SK-N-SH treated with all-trans-retinoic acid at 6 μM for 48 hours (cell line): ENCODE measurements around the gene AUTS2.

Experiments used
- ATAC-seq: fragments of 200-7000 bp; cut with Tn5 transposase; 3 replicates; pipeline ENCODE4 v1.9.1; 2020; ENCODE audit warnings: mild to moderate bottlenecking, moderate library complexity
- BACH2 ChIP-seq: fragments of 250-450 bp; sonication (Bioruptor Pico); IDR thresholded peaks from 2 replicates; pipeline ENCODE4 v1.9.0; 2021; ENCODE audit warnings: mild to moderate bottlenecking, borderline replicate concordance
- CSDC2 ChIP-seq: fragments of 250-450 bp; sonication (Bioruptor Pico); IDR thresholded peaks from 2 replicates; pipeline ENCODE4 v1.5.0; 2020; ENCODE audit warnings: mild to moderate bottlenecking, moderate library complexity
- CSRNP3 ChIP-seq: fragments of 250-450 bp; sonication (Bioruptor Pico); IDR thresholded peaks from 2 replicates; pipeline ENCODE4 v1.5.1; 2021; ENCODE audit warnings: mild to moderate bottlenecking, moderate library complexity
- ESRRG ChIP-seq: fragments of 250-450 bp; sonication (Bioruptor Pico); IDR thresholded peaks from 2 replicates; pipeline ENCODE4 v1.6.1; 2021; ENCODE audit warnings: mild to moderate bottlenecking
- GLIS3 ChIP-seq: fragments of 250-450 bp; sonication (Bioruptor Pico); IDR thresholded peaks from 2 replicates; pipeline ENCODE4 v1.5.0; 2020; ENCODE audit warnings: mild to moderate bottlenecking, moderate library complexity
- ISL1 ChIP-seq: fragments of 250-450 bp; sonication (Bioruptor Pico); IDR thresholded peaks from 2 replicates; pipeline ENCODE4 v2.1.2; 2022; ENCODE audit warnings: mild to moderate bottlenecking, moderate library complexity
- OSR1 ChIP-seq: fragments of 250-450 bp; sonication (Bioruptor Pico); IDR thresholded peaks from 2 replicates; pipeline ENCODE4 v1.8.0; 2022; ENCODE audit warnings: moderate library complexity, mild to moderate bottlenecking, inconsistent platforms
- PATZ1 ChIP-seq: fragments of 250-450 bp; sonication (Bioruptor Pico); IDR thresholded peaks from 2 replicates; pipeline ENCODE4 v1.8.0; 2020; ENCODE audit warnings: mild to moderate bottlenecking, moderate library complexity, borderline replicate concordance
- POU6F1 ChIP-seq: fragments of 250-450 bp; sonication (Bioruptor Pico); IDR thresholded peaks from 2 replicates; pipeline ENCODE4 v1.8.0; 2021; ENCODE audit warnings: low read depth, mild to moderate bottlenecking, moderate library complexity, borderline replicate concordance
- PPARA ChIP-seq: fragments of 250-450 bp; sonication (Bioruptor Pico); IDR thresholded peaks from 2 replicates; pipeline ENCODE4 v1.5.0; 2020; ENCODE audit warnings: mild to moderate bottlenecking, borderline replicate concordance
- RARB ChIP-seq: fragments of 250-450 bp; sonication (Bioruptor Pico); IDR thresholded peaks from 2 replicates; pipeline ENCODE4 v1.8.0; 2021; ENCODE audit warnings: mild to moderate bottlenecking, moderate library complexity
- SNAI2 ChIP-seq: fragments of 250-450 bp; sonication (Bioruptor Pico); IDR thresholded peaks from 2 replicates; pipeline ENCODE4 v1.5.0; 2020; ENCODE audit warnings: mild to moderate bottlenecking, moderate library complexity
- TCF4 ChIP-seq: fragments of 250-450 bp; sonication (Bioruptor Pico); IDR thresholded peaks from 2 replicates; pipeline ENCODE4 v1.8.0; 2021; ENCODE audit warnings: mild to moderate bottlenecking, moderate library complexity, borderline replicate concordance
- TSHZ2 ChIP-seq: fragments of 250-450 bp; sonication (Bioruptor Pico); IDR thresholded peaks from 2 replicates; pipeline ENCODE4 v1.5.0; 2020; ENCODE audit warnings: mild to moderate bottlenecking, moderate library complexity
- ZFP3 ChIP-seq: fragments of 250-450 bp; sonication (Bioruptor Pico); IDR thresholded peaks from 2 replicates; pipeline ENCODE4 v1.5.0; 2020; ENCODE audit warnings: mild to moderate bottlenecking, moderate library complexity
- ZFP30 ChIP-seq: fragments of 450-650 bp; formaldehyde crosslinking; IDR thresholded peaks from 2 replicates; pipeline ENCODE4 v1.5.0; 2022; ENCODE audit warnings: mild to moderate bottlenecking, moderate library complexity
- ZNF565 ChIP-seq: fragments of 450-650 bp; formaldehyde crosslinking; conservative IDR thresholded peaks from 2 replicates; pipeline ENCODE4 v1.5.0; 2020; ENCODE audit warnings: low read depth, mild to moderate bottlenecking, moderate library complexity
- ZNF70 ChIP-seq: fragments of 450-650 bp; formaldehyde crosslinking; IDR thresholded peaks from 2 replicates; pipeline ENCODE4 v1.5.0; 2020; ENCODE audit warnings: mild to moderate bottlenecking, moderate library complexity

Gene AUTS2

GRCh38 chr7:70131817-70132216, 533.5 kb downstream of the AUTS2 start:
- ATAC-seq = no peak
- TF ChIP-seq SNAI2 (CRISPR knock-in tag) (no peak), PATZ1 (peak; percentile 26; the same call in 1 of the 2 replicates), CSRNP3 (CRISPR knock-in tag) (0 out of 2 replicates have a peak, but pooled peaks have one; percentile 32), ISL1 (CRISPR knock-in tag) (peak; percentile 51; the same call in 1 of the 2 replicates), OSR1 (CRISPR knock-in tag) (no peak)

GRCh38 chr7:70132226-70132851, 534.1 kb downstream of the AUTS2 start:
- TF ChIP-seq TSHZ2 = no peak
- no peak for TF ChIP-seq ZNF70 (CRISPR knock-in tag)
- no peak for TF ChIP-seq GLIS3 (CRISPR knock-in tag)

GRCh38 chr7:70132852-70133690, 534.8 kb downstream of the AUTS2 start:
- TF ChIP-seq ZFP30 = no peak
- no peak for TF ChIP-seq POU6F1 (CRISPR knock-in tag)
- TF ChIP-seq ESRRG = no peak
- no peak for TF ChIP-seq PATZ1
- TF ChIP-seq ZNF565 = no peak
- TF ChIP-seq OSR1 (CRISPR knock-in tag) = no peak
- TF ChIP-seq ZNF70 (CRISPR knock-in tag) = no peak
- no peak for TF ChIP-seq RARB (CRISPR knock-in tag)
- no peak for TF ChIP-seq TCF4 (CRISPR knock-in tag)
- TF ChIP-seq ZFP3 (CRISPR knock-in tag) = no peak
- TF ChIP-seq ISL1 (CRISPR knock-in tag) = no peak
- no peak for TF ChIP-seq BACH2 (CRISPR knock-in tag)
- TF ChIP-seq PPARA (CRISPR knock-in tag) = no peak
- TF ChIP-seq CSDC2 (CRISPR knock-in tag) = no peak
- TF ChIP-seq, all 23 proteins: peak for 0
- peak; percentile 33 for ATAC-seq

More at GRCh38 chr7:70132226-70132851, 534.1 kb downstream of the AUTS2 start:
- no peak for ATAC-seq
